ENCODE data around the gene SLC2A5.

DNA sequence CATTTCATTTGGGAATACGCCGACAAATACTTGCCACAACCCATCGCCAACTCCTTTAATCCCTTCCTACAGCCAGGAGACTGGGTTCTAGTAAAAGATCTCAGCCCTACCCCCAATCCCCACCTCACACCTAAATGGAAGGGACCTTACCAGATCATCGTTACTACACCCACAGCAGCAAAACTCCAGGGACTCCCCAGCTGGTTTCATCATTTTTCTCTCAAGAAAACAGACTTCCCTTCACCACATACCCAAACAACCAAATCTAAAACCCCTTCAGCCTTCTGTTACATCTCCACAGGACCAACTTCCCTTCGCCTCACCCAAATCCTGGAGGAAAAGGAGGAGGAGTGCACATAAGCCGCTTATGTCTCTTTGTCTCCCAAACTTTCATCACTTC, 23.7 kb upstream of the SLC2A5 start:
- TF ChIP-seq, protein P1, sequence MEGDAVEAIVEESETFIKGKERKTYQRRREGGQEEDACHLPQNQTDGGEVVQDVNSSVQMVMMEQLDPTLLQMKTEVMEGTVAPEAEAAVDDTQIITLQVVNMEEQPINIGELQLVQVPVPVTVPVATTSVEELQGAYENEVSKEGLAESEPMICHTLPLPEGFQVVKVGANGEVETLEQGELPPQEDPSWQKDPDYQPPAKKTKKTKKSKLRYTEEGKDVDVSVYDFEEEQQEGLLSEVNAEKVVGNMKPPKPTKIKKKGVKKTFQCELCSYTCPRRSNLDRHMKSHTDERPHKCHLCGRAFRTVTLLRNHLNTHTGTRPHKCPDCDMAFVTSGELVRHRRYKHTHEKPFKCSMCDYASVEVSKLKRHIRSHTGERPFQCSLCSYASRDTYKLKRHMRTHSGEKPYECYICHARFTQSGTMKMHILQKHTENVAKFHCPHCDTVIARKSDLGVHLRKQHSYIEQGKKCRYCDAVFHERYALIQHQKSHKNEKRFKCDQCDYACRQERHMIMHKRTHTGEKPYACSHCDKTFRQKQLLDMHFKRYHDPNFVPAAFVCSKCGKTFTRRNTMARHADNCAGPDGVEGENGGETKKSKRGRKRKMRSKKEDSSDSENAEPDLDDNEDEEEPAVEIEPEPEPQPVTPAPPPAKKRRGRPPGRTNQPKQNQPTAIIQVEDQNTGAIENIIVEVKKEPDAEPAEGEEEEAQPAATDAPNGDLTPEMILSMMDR (IDR thresholded peaks at IDR 0.05) = no peak
- TF ChIP-seq POLR2AphosphoS5 (IDR thresholded peaks at IDR 0.05) (no peak), POLR2A (IDR thresholded peaks at IDR 0.05) (no peak)

Measured in sigmoid colon (tissue), 4 donors.